ENCODE data around the gene GGTA1. TPM values are rescaled to one million over a fixed set of nuclear protein-coding genes. Genes with fewer than 3 reads are reported as not detected.
A peak's percentile ranks its signal among the peaks of the same experiment; 100 is the strongest.

Gene GGTA1
- total and polyA plus RNA-seq, 2 experiments from 2014 or later, result 0.16 TPM; not detected in 1

DNA sequence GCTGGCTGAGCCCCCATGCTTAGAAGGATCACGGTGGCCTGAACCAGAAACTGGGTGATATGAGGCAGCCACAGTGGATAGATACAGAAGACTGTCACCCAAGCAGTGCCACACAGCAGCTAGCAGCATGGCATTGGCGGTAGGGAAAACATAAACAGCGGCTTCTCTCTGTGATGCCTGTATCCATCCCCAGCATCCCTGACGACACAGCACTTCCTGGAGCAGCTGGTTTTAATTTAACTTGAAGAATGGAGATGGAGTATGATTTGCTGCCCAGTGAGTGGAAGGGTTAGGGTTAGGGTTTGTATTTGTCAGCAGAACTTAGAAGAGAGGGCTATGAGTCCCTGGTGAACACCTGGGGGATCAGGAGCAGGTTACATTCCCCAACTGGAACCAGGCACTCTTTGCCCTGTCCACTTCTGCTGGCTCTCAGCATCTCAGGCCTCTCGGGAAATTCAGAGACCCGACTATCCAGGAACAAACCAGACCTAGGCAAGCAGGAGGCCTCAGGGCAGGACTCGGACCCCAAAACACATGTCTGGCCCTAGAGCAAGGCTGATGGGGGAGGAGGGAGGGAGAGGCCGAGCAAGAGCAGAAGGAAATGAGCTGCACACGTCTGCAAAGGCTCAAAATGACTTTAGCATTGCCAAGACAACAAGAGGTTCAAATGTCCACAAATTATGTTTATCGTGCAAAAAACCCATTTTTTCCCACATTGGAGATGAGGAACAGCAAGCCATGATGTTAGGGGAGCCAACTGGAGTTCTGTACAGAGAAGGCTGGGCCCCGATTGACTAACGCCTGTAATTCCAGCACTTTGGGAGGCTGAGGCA lies 6.5 kb upstream of the GGTA1 start (continued):
- no peak for TF ChIP-seq CREB1 (CRISPR knock-in tag; IDR thresholded peaks at IDR 0.05; ENCODE audit: low read depth)
- TF ChIP-seq, protein P1, sequence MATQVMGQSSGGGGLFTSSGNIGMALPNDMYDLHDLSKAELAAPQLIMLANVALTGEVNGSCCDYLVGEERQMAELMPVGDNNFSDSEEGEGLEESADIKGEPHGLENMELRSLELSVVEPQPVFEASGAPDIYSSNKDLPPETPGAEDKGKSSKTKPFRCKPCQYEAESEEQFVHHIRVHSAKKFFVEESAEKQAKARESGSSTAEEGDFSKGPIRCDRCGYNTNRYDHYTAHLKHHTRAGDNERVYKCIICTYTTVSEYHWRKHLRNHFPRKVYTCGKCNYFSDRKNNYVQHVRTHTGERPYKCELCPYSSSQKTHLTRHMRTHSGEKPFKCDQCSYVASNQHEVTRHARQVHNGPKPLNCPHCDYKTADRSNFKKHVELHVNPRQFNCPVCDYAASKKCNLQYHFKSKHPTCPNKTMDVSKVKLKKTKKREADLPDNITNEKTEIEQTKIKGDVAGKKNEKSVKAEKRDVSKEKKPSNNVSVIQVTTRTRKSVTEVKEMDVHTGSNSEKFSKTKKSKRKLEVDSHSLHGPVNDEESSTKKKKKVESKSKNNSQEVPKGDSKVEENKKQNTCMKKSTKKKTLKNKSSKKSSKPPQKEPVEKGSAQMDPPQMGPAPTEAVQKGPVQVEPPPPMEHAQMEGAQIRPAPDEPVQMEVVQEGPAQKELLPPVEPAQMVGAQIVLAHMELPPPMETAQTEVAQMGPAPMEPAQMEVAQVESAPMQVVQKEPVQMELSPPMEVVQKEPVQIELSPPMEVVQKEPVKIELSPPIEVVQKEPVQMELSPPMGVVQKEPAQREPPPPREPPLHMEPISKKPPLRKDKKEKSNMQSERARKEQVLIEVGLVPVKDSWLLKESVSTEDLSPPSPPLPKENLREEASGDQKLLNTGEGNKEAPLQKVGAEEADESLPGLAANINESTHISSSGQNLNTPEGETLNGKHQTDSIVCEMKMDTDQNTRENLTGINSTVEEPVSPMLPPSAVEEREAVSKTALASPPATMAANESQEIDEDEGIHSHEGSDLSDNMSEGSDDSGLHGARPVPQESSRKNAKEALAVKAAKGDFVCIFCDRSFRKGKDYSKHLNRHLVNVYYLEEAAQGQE (IDR thresholded peaks at IDR 0.05; ENCODE audit: unreplicated experiment), result no peak

DNA sequence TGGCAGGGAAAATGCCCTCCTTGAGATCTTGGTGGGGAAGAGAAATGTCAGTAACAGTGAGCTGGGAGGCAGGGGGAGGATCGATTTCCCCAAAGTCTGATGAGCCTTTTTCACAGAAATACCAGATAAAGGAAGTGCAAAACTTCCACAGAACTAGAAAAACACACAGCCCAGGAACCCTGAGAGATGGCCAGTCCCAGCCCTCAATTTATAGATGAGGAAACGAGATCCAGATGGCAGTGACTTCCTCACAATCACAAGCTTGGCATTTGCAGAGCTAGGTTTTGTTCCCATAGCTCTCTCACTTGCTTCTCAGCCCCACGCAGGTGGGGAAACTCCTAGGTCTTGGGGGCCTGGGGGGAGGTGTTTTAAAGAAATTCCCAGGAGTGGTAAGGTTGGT lies 3.8 kb upstream of the GGTA1 start:
- Mint-ChIP-seq H3K36me3 (ENCODE audit: low read depth) (no peaks in the 10 kb centered on the region), H3K9me3 (peaks cover 6% of the 10 kb centered on the region; the same call in 2 of the 3 replicates), H3K27ac (no peak overlapping the region), H3K4me3 (no peak overlapping the region), H3K27me3 (ENCODE audit: insufficient read depth, low read depth, poor library complexity) (peaks cover 46% of the 10 kb centered on the region), H3K4me1 (peaks cover 41% of the 10 kb centered on the region)
- H3K4me1 ChIP-seq (ENCODE audit: insufficient read depth), result peaks cover 20% of the 10 kb centered on the region
- DNase-seq (ENCODE audit: low spot score) (no peak), ATAC-seq (no peak)
- no peak overlapping the region for H3K4me3 ChIP-seq
- H3F3A ChIP-seq (replicated peaks; ENCODE audit: low read depth), result peaks cover 11% of the 10 kb centered on the region
- no peaks in the 10 kb centered on the region for H3K9me2 ChIP-seq (ENCODE audit: insufficient read depth)
- H3K4me2 ChIP-seq, result no peak overlapping the region
- peak overlapping the region; percentile 80; the same call in 1 of the 2 replicates for H2AFZ ChIP-seq
- no peaks in the 10 kb centered on the region for H3K79me2 ChIP-seq (replicated peaks; ENCODE audit: insufficient read depth)
- no peaks in the 10 kb centered on the region for H3K36me3 ChIP-seq (ENCODE audit: insufficient read depth)
- TF ChIP-seq, protein P2, sequence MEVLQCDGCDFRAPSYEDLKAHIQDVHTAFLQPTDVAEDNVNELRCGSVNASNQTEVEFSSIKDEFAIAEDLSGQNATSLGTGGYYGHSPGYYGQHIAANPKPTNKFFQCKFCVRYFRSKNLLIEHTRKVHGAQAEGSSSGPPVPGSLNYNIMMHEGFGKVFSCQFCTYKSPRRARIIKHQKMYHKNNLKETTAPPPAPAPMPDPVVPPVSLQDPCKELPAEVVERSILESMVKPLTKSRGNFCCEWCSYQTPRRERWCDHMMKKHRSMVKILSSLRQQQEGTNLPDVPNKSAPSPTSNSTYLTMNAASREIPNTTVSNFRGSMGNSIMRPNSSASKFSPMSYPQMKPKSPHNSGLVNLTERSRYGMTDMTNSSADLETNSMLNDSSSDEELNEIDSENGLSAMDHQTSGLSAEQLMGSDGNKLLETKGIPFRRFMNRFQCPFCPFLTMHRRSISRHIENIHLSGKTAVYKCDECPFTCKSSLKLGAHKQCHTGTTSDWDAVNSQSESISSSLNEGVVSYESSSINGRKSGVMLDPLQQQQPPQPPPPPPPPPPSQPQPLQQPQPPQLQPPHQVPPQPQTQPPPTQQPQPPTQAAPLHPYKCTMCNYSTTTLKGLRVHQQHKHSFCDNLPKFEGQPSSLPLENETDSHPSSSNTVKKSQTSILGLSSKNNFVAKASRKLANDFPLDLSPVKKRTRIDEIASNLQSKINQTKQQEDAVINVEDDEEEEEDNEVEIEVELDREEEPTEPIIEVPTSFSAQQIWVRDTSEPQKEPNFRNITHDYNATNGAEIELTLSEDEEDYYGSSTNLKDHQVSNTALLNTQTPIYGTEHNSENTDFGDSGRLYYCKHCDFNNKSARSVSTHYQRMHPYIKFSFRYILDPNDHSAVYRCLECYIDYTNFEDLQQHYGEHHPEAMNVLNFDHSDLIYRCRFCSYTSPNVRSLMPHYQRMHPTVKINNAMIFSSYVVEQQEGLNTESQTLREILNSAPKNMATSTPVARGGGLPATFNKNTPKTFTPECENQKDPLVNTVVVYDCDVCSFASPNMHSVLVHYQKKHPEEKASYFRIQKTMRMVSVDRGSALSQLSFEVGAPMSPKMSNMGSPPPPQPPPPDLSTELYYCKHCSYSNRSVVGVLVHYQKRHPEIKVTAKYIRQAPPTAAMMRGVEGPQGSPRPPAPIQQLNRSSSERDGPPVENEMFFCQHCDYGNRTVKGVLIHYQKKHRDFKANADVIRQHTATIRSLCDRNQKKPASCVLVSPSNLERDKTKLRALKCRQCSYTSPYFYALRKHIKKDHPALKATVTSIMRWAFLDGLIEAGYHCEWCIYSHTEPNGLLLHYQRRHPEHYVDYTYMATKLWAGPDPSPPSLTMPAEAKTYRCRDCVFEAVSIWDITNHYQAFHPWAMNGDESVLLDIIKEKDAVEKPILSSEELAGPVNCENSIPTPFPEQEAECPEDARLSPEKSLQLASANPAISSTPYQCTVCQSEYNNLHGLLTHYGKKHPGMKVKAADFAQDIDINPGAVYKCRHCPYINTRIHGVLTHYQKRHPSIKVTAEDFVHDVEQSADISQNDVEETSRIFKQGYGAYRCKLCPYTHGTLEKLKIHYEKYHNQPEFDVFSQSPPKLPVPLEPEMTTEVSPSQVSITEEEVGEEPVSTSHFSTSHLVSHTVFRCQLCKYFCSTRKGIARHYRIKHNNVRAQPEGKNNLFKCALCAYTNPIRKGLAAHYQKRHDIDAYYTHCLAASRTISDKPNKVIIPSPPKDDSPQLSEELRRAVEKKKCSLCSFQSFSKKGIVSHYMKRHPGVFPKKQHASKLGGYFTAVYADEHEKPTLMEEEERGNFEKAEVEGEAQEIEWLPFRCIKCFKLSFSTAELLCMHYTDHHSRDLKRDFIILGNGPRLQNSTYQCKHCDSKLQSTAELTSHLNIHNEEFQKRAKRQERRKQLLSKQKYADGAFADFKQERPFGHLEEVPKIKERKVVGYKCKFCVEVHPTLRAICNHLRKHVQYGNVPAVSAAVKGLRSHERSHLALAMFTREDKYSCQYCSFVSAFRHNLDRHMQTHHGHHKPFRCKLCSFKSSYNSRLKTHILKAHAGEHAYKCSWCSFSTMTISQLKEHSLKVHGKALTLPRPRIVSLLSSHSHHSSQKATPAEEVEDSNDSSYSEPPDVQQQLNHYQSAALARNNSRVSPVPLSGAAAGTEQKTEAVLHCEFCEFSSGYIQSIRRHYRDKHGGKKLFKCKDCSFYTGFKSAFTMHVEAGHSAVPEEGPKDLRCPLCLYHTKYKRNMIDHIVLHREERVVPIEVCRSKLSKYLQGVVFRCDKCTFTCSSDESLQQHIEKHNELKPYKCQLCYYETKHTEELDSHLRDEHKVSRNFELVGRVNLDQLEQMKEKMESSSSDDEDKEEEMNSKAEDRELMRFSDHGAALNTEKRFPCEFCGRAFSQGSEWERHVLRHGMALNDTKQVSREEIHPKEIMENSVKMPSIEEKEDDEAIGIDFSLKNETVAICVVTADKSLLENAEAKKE (CRISPR knock-in tag; IDR thresholded peaks at IDR 0.05), result no peak
- no peak for TF ChIP-seq STAT1 (IDR thresholded peaks at IDR 0.05; ENCODE audit: unreplicated experiment)
- H4K20me1 ChIP-seq (replicated peaks; ENCODE audit: insufficient read depth), result no peaks in the 10 kb centered on the region; the same call in 1 of the 2 replicates
- H3K27me3 ChIP-seq (ENCODE audit: insufficient read depth), result peaks cover 40% of the 10 kb centered on the region
- H3K27ac ChIP-seq (ENCODE audit: low read depth), result no peak overlapping the region

Measured in GM23338 (cell line).